HEK293 (cell line): Measurements from ENCODE around the gene ENTREP3.

Experiments
- MEIS1 ChIP-seq: sonication (generic); formaldehyde crosslinking; IDR thresholded peaks from 2 replicates; pipeline ENCODE4 v1.8.1; 2022; ENCODE audit warnings: missing genetic modification reagents, mild to moderate bottlenecking, borderline replicate concordance
- REPIN1 ChIP-seq: fragments of 450-650 bp; formaldehyde crosslinking; IDR thresholded peaks from 2 replicates; pipeline ENCODE4 v1.5.1; 2017; ENCODE audit warnings: missing biosample characterization, missing genetic modification characterization, low read depth
- SP7 ChIP-seq: fragments of 450-650 bp; formaldehyde crosslinking; IDR thresholded peaks from 2 replicates; pipeline ENCODE4 v1.5.1; 2016; ENCODE audit warnings: missing biosample characterization, missing genetic modification characterization
- ZNF112 ChIP-seq: fragments of 450-650 bp; formaldehyde crosslinking; IDR thresholded peaks from 2 replicates; pipeline ENCODE4 v1.5.0; 2017; ENCODE audit warnings: missing biosample characterization, missing genetic modification characterization
- ZNF114 ChIP-seq: fragments of 450-650 bp; formaldehyde crosslinking; IDR thresholded peaks from 2 replicates; pipeline ENCODE4 v1.5.0; 2017; ENCODE audit warnings: missing biosample characterization, missing genetic modification characterization
- ZNF155 ChIP-seq: fragments of 450-650 bp; formaldehyde crosslinking; IDR thresholded peaks from 2 replicates; pipeline ENCODE4 v1.5.1; 2016; ENCODE audit warnings: missing biosample characterization, missing genetic modification characterization
- ZNF521 ChIP-seq: fragments of 450-650 bp; formaldehyde crosslinking; IDR thresholded peaks from 2 replicates; pipeline ENCODE4 v1.5.1; 2017; ENCODE audit warnings: missing biosample characterization, mild to moderate bottlenecking, missing genetic modification characterization
- ZNF529 ChIP-seq: fragments of 450-650 bp; formaldehyde crosslinking; IDR thresholded peaks from 2 replicates; pipeline ENCODE4 v1.5.1; 2017; ENCODE audit warnings: missing genetic modification characterization, missing biosample characterization; ENCODE audit not compliant: insufficient replicate concordance
- ZNF544 ChIP-seq: fragments of 450-650 bp; formaldehyde crosslinking; IDR thresholded peaks from 2 replicates; pipeline ENCODE4 v1.5.0; 2017; ENCODE audit warnings: missing biosample characterization, missing genetic modification characterization
- ZNF623 ChIP-seq: fragments of 450-650 bp; formaldehyde crosslinking; IDR thresholded peaks from 2 replicates; pipeline ENCODE4 v1.5.1; 2016; ENCODE audit warnings: missing biosample characterization, missing genetic modification characterization
- ZNF776 ChIP-seq: fragments of 450-650 bp; formaldehyde crosslinking; IDR thresholded peaks from 2 replicates; pipeline ENCODE4 v1.5.0; 2017; ENCODE audit warnings: missing biosample characterization, missing genetic modification characterization, borderline replicate concordance
- TF ChIP-seq, protein P1 (sequence below): fragments of 450-650 bp; formaldehyde crosslinking; IDR thresholded peaks from 2 replicates; pipeline ENCODE4 v1.5.1; 2016; ENCODE audit warnings: missing biosample characterization, missing genetic modification characterization, borderline replicate concordance
- TF ChIP-seq, protein P2 (sequence below): fragments of 450-650 bp; formaldehyde crosslinking; conservative IDR thresholded peaks from 2 replicates; pipeline ENCODE4 v1.5.1; 2016; ENCODE audit warnings: low read depth, missing biosample characterization, missing genetic modification characterization
- TF ChIP-seq, protein P3 (sequence below): fragments of 450-650 bp; formaldehyde crosslinking; IDR thresholded peaks from 2 replicates; pipeline ENCODE4 v1.5.1; 2016; ENCODE audit warnings: missing biosample characterization, missing genetic modification characterization
- TF ChIP-seq, protein P4 (sequence below): fragments of 450-650 bp; formaldehyde crosslinking; IDR thresholded peaks from 2 replicates; pipeline ENCODE4 v1.5.1; 2017; ENCODE audit warnings: missing biosample characterization, missing genetic modification characterization
- TF ChIP-seq, protein P5 (sequence below): fragments of 450-650 bp; formaldehyde crosslinking; IDR thresholded peaks from 2 replicates; pipeline ENCODE4 v1.5.1; 2016; ENCODE audit warnings: missing biosample characterization, missing genetic modification characterization, borderline replicate concordance
- TF ChIP-seq, protein P6 (sequence below): IDR thresholded peaks from 2 replicates; pipeline ENCODE4 v1.6.1; 2011; ENCODE audit warnings: mild to moderate bottlenecking, low read depth, low read length, borderline replicate concordance
- TF ChIP-seq, protein P7 (sequence below): fragments of 450-650 bp; formaldehyde crosslinking; IDR thresholded peaks from 2 replicates; pipeline ENCODE4 v1.5.1; 2016; ENCODE audit warnings: missing biosample characterization, missing genetic modification characterization

Gene ENTREP3

DNA sequence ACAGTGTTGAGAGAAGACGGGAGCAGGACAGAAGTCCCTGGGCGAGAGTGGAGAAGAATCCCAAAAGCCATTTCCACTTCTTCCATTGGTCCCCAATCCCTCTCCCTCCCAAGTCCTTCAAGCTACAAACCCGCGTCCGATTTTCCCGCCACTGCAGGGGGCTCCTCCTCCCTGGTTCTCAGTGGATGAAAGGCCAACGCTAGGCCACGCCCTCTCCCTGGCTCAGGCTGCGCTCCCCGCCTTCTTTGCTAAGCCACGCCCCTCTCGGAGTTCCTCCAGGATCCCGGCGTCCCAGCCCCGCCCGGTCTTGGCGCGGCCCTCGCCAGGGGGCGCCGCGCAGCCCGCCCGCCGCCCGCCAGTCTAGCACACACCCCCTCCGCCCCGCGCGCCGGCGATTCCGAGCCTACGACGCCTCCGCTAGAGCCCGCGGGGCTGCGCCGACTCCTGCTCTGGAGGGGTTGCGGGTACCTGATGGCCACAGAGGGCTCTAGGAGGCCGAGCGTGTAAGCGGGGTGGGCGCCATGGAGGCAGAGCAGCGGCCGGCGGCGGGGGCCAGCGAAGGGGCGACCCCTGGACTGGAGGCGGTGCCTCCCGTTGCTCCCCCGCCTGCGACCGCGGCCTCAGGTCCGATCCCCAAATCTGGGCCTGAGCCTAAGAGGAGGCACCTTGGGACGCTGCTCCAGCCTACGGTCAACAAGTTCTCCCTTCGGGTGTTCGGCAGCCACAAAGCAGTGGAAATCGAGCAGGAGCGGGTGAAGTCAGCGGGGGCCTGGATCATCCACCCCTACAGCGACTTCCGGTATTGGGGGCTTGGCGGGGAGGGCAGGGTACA lies 22.0 kb upstream of the ENTREP3 start, which contains the start of gene HCN3 (continued):
- TF ChIP-seq, protein P1, sequence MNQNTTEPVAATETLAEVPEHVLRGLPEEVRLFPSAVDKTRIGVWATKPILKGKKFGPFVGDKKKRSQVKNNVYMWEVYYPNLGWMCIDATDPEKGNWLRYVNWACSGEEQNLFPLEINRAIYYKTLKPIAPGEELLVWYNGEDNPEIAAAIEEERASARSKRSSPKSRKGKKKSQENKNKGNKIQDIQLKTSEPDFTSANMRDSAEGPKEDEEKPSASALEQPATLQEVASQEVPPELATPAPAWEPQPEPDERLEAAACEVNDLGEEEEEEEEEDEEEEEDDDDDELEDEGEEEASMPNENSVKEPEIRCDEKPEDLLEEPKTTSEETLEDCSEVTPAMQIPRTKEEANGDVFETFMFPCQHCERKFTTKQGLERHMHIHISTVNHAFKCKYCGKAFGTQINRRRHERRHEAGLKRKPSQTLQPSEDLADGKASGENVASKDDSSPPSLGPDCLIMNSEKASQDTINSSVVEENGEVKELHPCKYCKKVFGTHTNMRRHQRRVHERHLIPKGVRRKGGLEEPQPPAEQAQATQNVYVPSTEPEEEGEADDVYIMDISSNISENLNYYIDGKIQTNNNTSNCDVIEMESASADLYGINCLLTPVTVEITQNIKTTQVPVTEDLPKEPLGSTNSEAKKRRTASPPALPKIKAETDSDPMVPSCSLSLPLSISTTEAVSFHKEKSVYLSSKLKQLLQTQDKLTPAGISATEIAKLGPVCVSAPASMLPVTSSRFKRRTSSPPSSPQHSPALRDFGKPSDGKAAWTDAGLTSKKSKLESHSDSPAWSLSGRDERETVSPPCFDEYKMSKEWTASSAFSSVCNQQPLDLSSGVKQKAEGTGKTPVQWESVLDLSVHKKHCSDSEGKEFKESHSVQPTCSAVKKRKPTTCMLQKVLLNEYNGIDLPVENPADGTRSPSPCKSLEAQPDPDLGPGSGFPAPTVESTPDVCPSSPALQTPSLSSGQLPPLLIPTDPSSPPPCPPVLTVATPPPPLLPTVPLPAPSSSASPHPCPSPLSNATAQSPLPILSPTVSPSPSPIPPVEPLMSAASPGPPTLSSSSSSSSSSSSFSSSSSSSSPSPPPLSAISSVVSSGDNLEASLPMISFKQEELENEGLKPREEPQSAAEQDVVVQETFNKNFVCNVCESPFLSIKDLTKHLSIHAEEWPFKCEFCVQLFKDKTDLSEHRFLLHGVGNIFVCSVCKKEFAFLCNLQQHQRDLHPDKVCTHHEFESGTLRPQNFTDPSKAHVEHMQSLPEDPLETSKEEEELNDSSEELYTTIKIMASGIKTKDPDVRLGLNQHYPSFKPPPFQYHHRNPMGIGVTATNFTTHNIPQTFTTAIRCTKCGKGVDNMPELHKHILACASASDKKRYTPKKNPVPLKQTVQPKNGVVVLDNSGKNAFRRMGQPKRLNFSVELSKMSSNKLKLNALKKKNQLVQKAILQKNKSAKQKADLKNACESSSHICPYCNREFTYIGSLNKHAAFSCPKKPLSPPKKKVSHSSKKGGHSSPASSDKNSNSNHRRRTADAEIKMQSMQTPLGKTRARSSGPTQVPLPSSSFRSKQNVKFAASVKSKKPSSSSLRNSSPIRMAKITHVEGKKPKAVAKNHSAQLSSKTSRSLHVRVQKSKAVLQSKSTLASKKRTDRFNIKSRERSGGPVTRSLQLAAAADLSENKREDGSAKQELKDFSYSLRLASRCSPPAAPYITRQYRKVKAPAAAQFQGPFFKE (tag by site-specific recombination), result no peak
- no peak for TF ChIP-seq ZNF529 (tag by site-specific recombination)
- no peak for TF ChIP-seq ZNF521
- no peak; the same call in 1 of the 2 replicates for TF ChIP-seq SP7 (tag by site-specific recombination)
- no peak for TF ChIP-seq ZNF623 (tag by site-specific recombination)
- TF ChIP-seq, protein P2, sequence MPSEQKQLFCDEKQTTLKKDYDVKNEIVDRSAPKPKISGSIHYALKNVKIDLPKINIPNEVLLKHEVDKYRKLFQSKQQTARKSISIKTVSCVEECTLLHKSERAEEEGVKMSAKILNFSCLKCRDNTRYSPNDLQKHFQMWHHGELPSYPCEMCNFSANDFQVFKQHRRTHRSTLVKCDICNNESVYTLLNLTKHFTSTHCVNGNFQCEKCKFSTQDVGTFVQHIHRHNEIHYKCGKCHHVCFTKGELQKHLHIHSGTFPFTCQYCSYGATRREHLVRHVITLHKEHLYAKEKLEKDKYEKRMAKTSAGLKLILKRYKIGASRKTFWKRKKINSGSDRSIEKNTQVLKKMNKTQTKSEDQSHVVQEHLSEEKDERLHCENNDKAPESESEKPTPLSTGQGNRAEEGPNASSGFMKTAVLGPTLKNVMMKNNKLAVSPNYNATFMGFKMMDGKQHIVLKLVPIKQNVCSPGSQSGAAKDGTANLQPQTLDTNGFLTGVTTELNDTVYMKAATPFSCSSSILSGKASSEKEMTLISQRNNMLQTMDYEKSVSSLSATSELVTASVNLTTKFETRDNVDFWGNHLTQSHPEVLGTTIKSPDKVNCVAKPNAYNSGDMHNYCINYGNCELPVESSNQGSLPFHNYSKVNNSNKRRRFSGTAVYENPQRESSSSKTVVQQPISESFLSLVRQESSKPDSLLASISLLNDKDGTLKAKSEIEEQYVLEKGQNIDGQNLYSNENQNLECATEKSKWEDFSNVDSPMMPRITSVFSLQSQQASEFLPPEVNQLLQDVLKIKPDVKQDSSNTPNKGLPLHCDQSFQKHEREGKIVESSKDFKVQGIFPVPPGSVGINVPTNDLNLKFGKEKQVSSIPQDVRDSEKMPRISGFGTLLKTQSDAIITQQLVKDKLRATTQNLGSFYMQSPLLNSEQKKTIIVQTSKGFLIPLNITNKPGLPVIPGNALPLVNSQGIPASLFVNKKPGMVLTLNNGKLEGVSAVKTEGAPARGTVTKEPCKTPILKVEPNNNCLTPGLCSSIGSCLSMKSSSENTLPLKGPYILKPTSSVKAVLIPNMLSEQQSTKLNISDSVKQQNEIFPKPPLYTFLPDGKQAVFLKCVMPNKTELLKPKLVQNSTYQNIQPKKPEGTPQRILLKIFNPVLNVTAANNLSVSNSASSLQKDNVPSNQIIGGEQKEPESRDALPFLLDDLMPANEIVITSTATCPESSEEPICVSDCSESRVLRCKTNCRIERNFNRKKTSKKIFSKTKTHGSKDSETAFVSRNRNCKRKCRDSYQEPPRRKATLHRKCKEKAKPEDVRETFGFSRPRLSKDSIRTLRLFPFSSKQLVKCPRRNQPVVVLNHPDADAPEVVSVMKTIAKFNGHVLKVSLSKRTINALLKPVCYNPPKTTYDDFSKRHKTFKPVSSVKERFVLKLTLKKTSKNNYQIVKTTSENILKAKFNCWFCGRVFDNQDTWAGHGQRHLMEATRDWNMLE (tag by site-specific recombination), result no peak
- TF ChIP-seq ZNF112 (tag by site-specific recombination), result no peak
- TF ChIP-seq, protein P3, sequence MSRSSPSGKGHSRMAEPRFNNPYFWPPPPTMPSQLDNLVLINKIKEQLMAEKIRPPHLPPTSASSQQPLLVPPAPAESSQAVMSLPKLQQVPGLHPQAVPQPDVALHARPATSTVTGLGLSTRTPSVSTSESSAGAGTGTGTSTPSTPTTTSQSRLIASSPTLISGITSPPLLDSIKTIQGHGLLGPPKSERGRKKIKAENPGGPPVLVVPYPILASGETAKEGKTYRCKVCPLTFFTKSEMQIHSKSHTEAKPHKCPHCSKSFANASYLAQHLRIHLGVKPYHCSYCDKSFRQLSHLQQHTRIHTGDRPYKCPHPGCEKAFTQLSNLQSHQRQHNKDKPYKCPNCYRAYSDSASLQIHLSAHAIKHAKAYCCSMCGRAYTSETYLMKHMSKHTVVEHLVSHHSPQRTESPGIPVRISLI (tag by site-specific recombination), result no peak
- TF ChIP-seq, protein P4, sequence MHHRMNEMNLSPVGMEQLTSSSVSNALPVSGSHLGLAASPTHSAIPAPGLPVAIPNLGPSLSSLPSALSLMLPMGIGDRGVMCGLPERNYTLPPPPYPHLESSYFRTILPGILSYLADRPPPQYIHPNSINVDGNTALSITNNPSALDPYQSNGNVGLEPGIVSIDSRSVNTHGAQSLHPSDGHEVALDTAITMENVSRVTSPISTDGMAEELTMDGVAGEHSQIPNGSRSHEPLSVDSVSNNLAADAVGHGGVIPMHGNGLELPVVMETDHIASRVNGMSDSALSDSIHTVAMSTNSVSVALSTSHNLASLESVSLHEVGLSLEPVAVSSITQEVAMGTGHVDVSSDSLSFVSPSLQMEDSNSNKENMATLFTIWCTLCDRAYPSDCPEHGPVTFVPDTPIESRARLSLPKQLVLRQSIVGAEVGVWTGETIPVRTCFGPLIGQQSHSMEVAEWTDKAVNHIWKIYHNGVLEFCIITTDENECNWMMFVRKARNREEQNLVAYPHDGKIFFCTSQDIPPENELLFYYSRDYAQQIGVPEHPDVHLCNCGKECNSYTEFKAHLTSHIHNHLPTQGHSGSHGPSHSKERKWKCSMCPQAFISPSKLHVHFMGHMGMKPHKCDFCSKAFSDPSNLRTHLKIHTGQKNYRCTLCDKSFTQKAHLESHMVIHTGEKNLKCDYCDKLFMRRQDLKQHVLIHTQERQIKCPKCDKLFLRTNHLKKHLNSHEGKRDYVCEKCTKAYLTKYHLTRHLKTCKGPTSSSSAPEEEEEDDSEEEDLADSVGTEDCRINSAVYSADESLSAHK, result no peak
- TF ChIP-seq ZNF544 (tag by site-specific recombination), result no peak
- TF ChIP-seq, protein P5, sequence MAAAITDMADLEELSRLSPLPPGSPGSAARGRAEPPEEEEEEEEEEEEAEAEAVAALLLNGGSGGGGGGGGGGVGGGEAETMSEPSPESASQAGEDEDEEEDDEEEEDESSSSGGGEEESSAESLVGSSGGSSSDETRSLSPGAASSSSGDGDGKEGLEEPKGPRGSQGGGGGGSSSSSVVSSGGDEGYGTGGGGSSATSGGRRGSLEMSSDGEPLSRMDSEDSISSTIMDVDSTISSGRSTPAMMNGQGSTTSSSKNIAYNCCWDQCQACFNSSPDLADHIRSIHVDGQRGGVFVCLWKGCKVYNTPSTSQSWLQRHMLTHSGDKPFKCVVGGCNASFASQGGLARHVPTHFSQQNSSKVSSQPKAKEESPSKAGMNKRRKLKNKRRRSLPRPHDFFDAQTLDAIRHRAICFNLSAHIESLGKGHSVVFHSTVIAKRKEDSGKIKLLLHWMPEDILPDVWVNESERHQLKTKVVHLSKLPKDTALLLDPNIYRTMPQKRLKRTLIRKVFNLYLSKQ (tag by site-specific recombination), result no peak
- TF ChIP-seq ZNF114, result no peak
- TF ChIP-seq MEIS1 (CRISPR knock-in tag), result no peak
- TF ChIP-seq, protein P6, sequence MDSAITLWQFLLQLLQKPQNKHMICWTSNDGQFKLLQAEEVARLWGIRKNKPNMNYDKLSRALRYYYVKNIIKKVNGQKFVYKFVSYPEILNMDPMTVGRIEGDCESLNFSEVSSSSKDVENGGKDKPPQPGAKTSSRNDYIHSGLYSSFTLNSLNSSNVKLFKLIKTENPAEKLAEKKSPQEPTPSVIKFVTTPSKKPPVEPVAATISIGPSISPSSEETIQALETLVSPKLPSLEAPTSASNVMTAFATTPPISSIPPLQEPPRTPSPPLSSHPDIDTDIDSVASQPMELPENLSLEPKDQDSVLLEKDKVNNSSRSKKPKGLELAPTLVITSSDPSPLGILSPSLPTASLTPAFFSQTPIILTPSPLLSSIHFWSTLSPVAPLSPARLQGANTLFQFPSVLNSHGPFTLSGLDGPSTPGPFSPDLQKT, result no peak
- TF ChIP-seq, protein P7, sequence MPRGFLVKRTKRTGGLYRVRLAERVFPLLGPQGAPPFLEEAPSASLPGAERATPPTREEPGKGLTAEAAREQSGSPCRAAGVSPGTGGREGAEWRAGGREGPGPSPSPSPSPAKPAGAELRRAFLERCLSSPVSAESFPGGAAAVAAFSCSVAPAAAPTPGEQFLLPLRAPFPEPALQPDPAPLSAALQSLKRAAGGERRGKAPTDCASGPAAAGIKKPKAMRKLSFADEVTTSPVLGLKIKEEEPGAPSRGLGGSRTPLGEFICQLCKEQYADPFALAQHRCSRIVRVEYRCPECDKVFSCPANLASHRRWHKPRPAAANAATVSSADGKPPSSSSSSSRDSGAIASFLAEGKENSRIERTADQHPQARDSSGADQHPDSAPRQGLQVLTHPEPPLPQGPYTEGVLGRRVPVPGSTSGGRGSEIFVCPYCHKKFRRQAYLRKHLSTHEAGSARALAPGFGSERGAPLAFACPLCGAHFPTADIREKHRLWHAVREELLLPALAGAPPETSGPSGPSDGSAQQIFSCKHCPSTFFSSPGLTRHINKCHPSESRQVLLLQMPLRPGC (tag by site-specific recombination), result no peak
- no peak for TF ChIP-seq ZNF776 (tag by site-specific recombination)
- TF ChIP-seq REPIN1, result no peak
- no peak for TF ChIP-seq ZNF155 (tag by site-specific recombination)
